ENCODE measurements around the gene MCRIP2. TPM values are rescaled to one million over a fixed set of nuclear protein-coding genes. Genes with fewer than 3 reads are reported as not detected.
A peak's percentile ranks its signal among the peaks of the same experiment; 100 is the strongest.

The MCRIP2 gene
- total RNA-seq, 2 donors from 2014 or later, result 41.2 to 47.5 TPM

- H3K9me3 ChIP-seq, result no peaks in the 10 kb centered on the region
- ATAC-seq (no peak), DNase-seq (peak in 3 of 4 donors; percentile 41 to 67 (median 56))
- peak overlapping the region; percentile 90 to 96 (median 94) for H3K27ac ChIP-seq
- no peaks in the 10 kb centered on the region for H3K27me3 ChIP-seq
- intact Hi-C loops (cut with DNase I), result no loop called here
- H3K4me1 ChIP-seq, result peaks cover 48% of the 10 kb centered on the region
- no peak overlapping the region for H3K4me3 ChIP-seq
- no peaks in the 10 kb centered on the region for H3K36me3 ChIP-seq (replicated peaks in 1 of 2; ENCODE audit: insufficient read depth in 1 of 2, low read depth in 2 of 2)
- TF ChIP-seq POLR2A (IDR thresholded peaks at IDR 0.05) (no peak), CTCF (IDR thresholded peaks at IDR 0.05) (no peak)
- WGBS, 2 donors, result 74 to 82% methylated on average over 6 to 12 of the region's 15 CpGs
Measured at GRCh38 chr16:638034-638543, 3.5 kb upstream of the MCRIP2 start.

GRCh38 chr16:638836-639235 is 2.8 kb upstream of the MCRIP2 start:
- DNase-seq (no peak), ATAC-seq (no peak)
- Histone ChIP-seq H3K27me3 (no peaks in the 10 kb centered on the region), H3K9me3 (no peaks in the 10 kb centered on the region), H3K4me1 (peaks cover 56% of the 10 kb centered on the region), H3K27ac (peak overlapping the region; percentile 39 to 96 (median 92)), H3K4me3 (no peak overlapping the region), H3K36me3 (replicated peaks in 1 of 2; ENCODE audit: insufficient read depth in 1 of 2, low read depth in 2 of 2) (no peaks in the 10 kb centered on the region)
- intact Hi-C loops (cut with DNase I), result no loop called here
- no peak for TF ChIP-seq POLR2A (IDR thresholded peaks at IDR 0.05)
- no peak for TF ChIP-seq CTCF (IDR thresholded peaks at IDR 0.05)
- 75 to 81% methylated on average over 4 to 9 of the region's 9 CpGs for WGBS, 2 donors

- DNase-seq (no peak), ATAC-seq (no peak)
- Histone ChIP-seq H3K4me1 (peaks cover 63% of the 10 kb centered on the region), H3K27ac (peak overlapping the region in 3 of 4 donors; percentile 89 to 97 (median 93)), H3K9me3 (no peaks in the 10 kb centered on the region), H3K4me3 (no peak overlapping the region), H3K36me3 (replicated peaks in 1 of 2; ENCODE audit: insufficient read depth in 1 of 2, low read depth in 2 of 2) (no peaks in the 10 kb centered on the region), H3K27me3 (no peaks in the 10 kb centered on the region)
- no peak for TF ChIP-seq CTCF (IDR thresholded peaks at IDR 0.05)
- no peak for TF ChIP-seq POLR2A (IDR thresholded peaks at IDR 0.05)
- intact Hi-C loops (cut with DNase I), result no loop called here
- 100% methylated on average over 4 of the region's 5 CpGs; no CpG with 5 or more reads in 1 of the 2 donors for WGBS, 2 donors
Measured at GRCh38 chr16:640614-641013, 1.0 kb upstream of the MCRIP2 start.

- DNase-seq, result peak; percentile 85 to 90 (median 88)
- 3% methylated on average over 6 to 62 of the region's 72 CpGs for WGBS, 2 donors
Measured at GRCh38 chr16:642189-643049, 791 bp downstream of the MCRIP2 start.

More at GRCh38 chr16:642189-643049, 791 bp downstream of the MCRIP2 start:
- peak in 1 of 7 experiments; percentile 4 for TF ChIP-seq CTCF (IDR thresholded peaks at IDR 0.05)
- peak; percentile 20 to 62 (median 59) for TF ChIP-seq POLR2A (IDR thresholded peaks at IDR 0.05)
- no peaks in the 10 kb centered on the region for H3K27me3 ChIP-seq
- peak overlapping the region; percentile 84 to 97 (median 91) for H3K27ac ChIP-seq
- peak; percentile 77 for ATAC-seq
- no peaks in the 10 kb centered on the region for H3K36me3 ChIP-seq (replicated peaks in 1 of 2; ENCODE audit: insufficient read depth in 1 of 2, low read depth in 2 of 2)
- H3K9me3 ChIP-seq, result no peaks in the 10 kb centered on the region
- intact Hi-C loops (cut with DNase I), result no loop called here
- H3K4me1 ChIP-seq, result peaks cover 74% of the 10 kb centered on the region
- peak overlapping the region; percentile 39 to 47 for H3K4me3 ChIP-seq

All from body of pancreas (tissue), 4 donors.